HL-60 (cell line): ENCODE measurements around the gene ZNF692.

Experiments
- DNase-seq, 2 experiments: peaks; one replicate each; pipeline ENCODE4 v3.0.0-alpha.2; 2010 to 2020; ENCODE audit warnings: low read depth in 1 of 2, low spot score in 1 of 2
- H3K27ac ChIP-seq: fragments of 250-450 bp; sonication (Bioruptor Pico); replicated peaks from 2 replicates; pipeline ENCODE4 v1.5.1; 2020; ENCODE audit warnings: mild to moderate bottlenecking, moderate library complexity
- H3K27me3 ChIP-seq: fragments of 250-450 bp; sonication (Bioruptor Pico); 2 replicates; pipeline ENCODE4 v1.5.1; 2021; ENCODE audit warnings: mild to moderate bottlenecking, moderate library complexity; ENCODE audit not compliant: insufficient read depth, poor library complexity, severe bottlenecking
- H3K4me3 ChIP-seq: replicated peaks from 2 replicates; pipeline ENCODE4 v1.5.1; 2011; ENCODE audit warnings: mild to moderate bottlenecking, control low read depth, low read length; ENCODE audit not compliant: insufficient read depth
- CTCF ChIP-seq: IDR thresholded peaks from one replicate; pipeline ENCODE4 v1.5.1; 2011; ENCODE audit warnings: low read length, control low read depth, inconsistent platforms; ENCODE audit not compliant: insufficient read depth
- GABPA ChIP-seq: IDR thresholded peaks from 2 replicates; pipeline ENCODE4 v1.6.1; 2012; ENCODE audit warnings: low read depth
- POLR2AphosphoS5 ChIP-seq: IDR thresholded peaks from 2 replicates; pipeline ENCODE4 v1.6.1; 2012; ENCODE audit warnings: low read depth
- SPI1 ChIP-seq: IDR thresholded peaks from 2 replicates; pipeline ENCODE4 v1.6.1; 2012; ENCODE audit warnings: low read depth, mild to moderate bottlenecking, borderline replicate concordance
- TF ChIP-seq, protein P1 (sequence below): IDR thresholded peaks from 2 replicates; pipeline ENCODE4 v1.6.1; 2012; ENCODE audit warnings: low read depth; ENCODE audit not compliant: insufficient replicate concordance

The ZNF692 gene

DNA sequence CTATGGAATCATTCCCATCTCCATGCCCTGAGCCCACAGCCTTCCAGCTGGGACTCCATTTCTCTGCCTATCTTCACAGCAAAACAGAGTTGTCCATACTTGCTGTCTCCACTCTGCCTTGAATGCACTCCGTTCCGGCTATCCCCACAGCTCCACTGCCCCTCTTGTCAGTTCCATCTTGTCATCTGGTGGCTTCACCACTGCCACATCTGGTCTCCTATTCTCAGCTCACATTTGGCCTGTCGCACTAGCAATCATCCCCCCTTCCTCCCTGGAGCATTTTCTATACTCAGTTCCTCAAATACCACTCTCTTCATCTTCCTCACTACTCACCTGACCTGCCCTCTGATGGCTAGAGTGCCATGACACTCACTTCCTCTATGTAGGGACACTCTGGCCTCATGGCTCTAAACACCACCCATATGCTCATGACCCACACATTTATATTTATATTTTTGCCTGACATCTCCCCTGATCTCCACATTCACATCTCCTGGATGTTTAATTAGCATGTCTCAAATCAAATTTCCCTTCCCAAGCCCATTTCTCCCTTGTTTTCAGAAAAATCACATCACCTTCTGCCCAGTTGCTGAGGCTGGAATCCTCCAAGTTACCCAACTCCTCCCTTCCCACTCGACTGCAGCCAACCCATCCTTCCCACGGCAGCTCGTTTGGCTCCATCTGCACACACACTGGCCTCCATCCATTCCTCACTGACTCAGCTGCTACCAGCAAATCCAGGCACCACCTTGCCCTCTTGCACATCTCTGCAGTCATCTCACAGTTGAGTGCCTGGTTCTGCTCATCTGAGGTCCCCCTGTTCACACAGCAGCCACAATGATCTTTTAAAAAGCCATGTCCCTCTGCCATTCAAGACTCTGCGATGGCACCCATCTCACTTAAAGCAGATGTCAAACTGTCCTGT lies 6.1 kb downstream of the ZNF692 start:
- peak in 1 of 2 experiments; percentile 29 for DNase-seq
- Histone ChIP-seq H3K4me3 (no peak overlapping the region), H3K27me3 (no peaks in the 10 kb centered on the region), H3K27ac (no peak overlapping the region)
- TF ChIP-seq SPI1 (peak; percentile 63; the same call in 1 of the 2 replicates), POLR2AphosphoS5 (0 out of 2 replicates have a peak, but pooled peaks have one; percentile 9), GABPA (no peak), CTCF (no peak)
- TF ChIP-seq, protein P1, sequence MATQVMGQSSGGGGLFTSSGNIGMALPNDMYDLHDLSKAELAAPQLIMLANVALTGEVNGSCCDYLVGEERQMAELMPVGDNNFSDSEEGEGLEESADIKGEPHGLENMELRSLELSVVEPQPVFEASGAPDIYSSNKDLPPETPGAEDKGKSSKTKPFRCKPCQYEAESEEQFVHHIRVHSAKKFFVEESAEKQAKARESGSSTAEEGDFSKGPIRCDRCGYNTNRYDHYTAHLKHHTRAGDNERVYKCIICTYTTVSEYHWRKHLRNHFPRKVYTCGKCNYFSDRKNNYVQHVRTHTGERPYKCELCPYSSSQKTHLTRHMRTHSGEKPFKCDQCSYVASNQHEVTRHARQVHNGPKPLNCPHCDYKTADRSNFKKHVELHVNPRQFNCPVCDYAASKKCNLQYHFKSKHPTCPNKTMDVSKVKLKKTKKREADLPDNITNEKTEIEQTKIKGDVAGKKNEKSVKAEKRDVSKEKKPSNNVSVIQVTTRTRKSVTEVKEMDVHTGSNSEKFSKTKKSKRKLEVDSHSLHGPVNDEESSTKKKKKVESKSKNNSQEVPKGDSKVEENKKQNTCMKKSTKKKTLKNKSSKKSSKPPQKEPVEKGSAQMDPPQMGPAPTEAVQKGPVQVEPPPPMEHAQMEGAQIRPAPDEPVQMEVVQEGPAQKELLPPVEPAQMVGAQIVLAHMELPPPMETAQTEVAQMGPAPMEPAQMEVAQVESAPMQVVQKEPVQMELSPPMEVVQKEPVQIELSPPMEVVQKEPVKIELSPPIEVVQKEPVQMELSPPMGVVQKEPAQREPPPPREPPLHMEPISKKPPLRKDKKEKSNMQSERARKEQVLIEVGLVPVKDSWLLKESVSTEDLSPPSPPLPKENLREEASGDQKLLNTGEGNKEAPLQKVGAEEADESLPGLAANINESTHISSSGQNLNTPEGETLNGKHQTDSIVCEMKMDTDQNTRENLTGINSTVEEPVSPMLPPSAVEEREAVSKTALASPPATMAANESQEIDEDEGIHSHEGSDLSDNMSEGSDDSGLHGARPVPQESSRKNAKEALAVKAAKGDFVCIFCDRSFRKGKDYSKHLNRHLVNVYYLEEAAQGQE: no peak

DNA sequence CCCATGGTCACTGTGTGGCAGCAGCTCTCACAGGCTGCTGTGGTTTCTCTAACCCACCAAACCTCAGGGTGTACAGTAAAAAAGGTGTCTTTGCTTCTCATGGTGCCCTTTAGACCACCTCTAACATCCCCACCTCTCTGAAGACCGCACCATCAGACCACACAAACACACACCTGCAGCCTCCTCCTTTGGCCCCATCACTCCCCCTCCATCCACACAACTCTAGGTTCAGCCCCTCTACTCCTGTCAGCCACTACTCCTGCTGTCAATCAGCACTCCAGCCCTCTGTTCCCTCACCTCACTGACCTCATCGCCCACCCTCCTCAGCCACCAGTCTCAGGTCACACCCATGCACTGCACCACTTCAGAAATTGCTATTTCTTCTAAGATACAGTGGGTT lies 7.5 kb downstream of the ZNF692 start:
- Histone ChIP-seq H3K27me3 (no peaks in the 10 kb centered on the region), H3K27ac (no peak overlapping the region), H3K4me3 (no peak overlapping the region)
- DNase-seq: no peak
- TF ChIP-seq SPI1 (no peak), GABPA (no peak), POLR2AphosphoS5 (no peak), CTCF (no peak)
- TF ChIP-seq, protein P1: no peak

- no peak for DNase-seq
- H3K4me3 ChIP-seq: no peak overlapping the region
- no peaks in the 10 kb centered on the region for H3K27me3 ChIP-seq
- no peak overlapping the region for H3K27ac ChIP-seq
- TF ChIP-seq, protein P1: no peak
- TF ChIP-seq GABPA: no peak
These were observed 8.2 kb downstream of the ZNF692 start for GRCh38 chr1:248850536-248851251.
